Activated CD8-positive, alpha-beta T cell treated with anti-CD3 and anti-CD28 coated beads for 36 hours (primary cell): ENCODE measurements around the gene SINHCAF. TPM values are rescaled to one million over a fixed set of nuclear protein-coding genes. Genes with fewer than 3 reads are reported as not detected.

Source experiments
- ATAC-seq: fragments of 200-7000 bp; cut with Tn5 transposase; one replicate; pipeline ENCODE4 v1.10.0; 2021; ENCODE audit warnings: mild to moderate bottlenecking, moderate library complexity
- CTCF ChIA-PET: fragments of 350-600 bp; sonication (Branson Sonifier 250); formaldehyde crosslinking; loops from one replicate; lab custom pipeline; 2021; ENCODE audit warnings: antibody characterized with exemption; lab: Charles Lee
- POLR2A ChIA-PET: fragments of 350-600 bp; sonication (Branson Sonifier 250); formaldehyde crosslinking; loops from one replicate; lab custom pipeline; 2021; ENCODE audit warnings: antibody characterized with exemption; lab: Charles Lee
- DNase-seq: peaks from one replicate; pipeline ENCODE4 v3.0.0-alpha.2; 2020
- H3K27ac Mint-ChIP-seq: one replicate; pipeline ENCODE4 v1.8.0; 2021; ENCODE audit warnings: mild to moderate bottlenecking, mixed read lengths
- H3K27me3 Mint-ChIP-seq: one replicate; pipeline ENCODE4 v1.8.0; 2021; ENCODE audit warnings: mixed read lengths
- H3K36me3 Mint-ChIP-seq: one replicate; pipeline ENCODE4 v1.8.0; 2021; ENCODE audit warnings: low read depth, mixed read lengths
- H3K4me1 Mint-ChIP-seq: one replicate; pipeline ENCODE4 v1.8.0; 2021; ENCODE audit warnings: low read depth, mixed read lengths
- H3K4me3 Mint-ChIP-seq: one replicate; pipeline ENCODE4 v1.8.0; 2021; ENCODE audit warnings: mild to moderate bottlenecking, moderate library complexity, mixed read lengths
- H3K9me3 Mint-ChIP-seq: one replicate; pipeline ENCODE4 v1.8.0; 2021; ENCODE audit warnings: mixed read lengths
- intact Hi-C: fragments of 100-400 bp; cut with micrococcal nuclease; formaldehyde crosslinking; loops from one replicate; pipeline ENCODE4 v1.10.0; 2022
- total RNA-seq, 2 experiments: library from RNA; stranded (reverse); gene quantifications; one replicate each; pipeline ENCODE4 v1.2.3, GENCODE V29; 2021
- TF ChIP-seq, protein P1 (sequence below): fragments of 200-600 bp; IDR thresholded peaks from one replicate; pipeline ENCODE4 v1.8.0; 2022; ENCODE audit warnings: antibody characterized with exemption, mild to moderate bottlenecking

The SINHCAF gene
- total RNA-seq, 2 experiments from 2014 or later, result 171 to 184 TPM

DNA sequence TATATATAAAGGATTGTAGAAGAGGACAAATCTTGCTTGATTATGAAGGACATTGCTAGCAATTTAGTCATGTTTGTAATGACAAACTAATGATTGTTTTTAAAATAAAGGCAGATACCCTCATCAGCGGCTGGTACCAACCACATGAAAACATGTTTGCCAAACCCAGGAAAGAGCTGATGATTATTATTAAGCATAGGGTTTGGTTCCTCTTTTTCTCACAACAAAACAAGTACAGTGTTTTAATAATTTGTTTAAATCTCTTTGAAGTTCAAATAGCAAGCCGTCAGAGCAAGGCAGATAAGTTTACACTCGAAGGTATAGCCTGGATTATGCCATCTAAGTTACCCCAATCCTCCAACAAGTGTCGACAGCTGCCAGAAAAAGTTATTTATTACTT is 5.3 kb upstream of the SINHCAF start:
- H3K27me3 Mint-ChIP-seq, result no peaks in the 10 kb centered on the region
- H3K4me3 Mint-ChIP-seq, result no peak overlapping the region
- peaks cover 6% of the 10 kb centered on the region for H3K4me1 Mint-ChIP-seq
- intact Hi-C loops, result no loop called here
- no peaks in the 10 kb centered on the region for H3K36me3 Mint-ChIP-seq
- ChIA-PET CTCF (no interaction called here), POLR2A (no interaction called here)
- no peak overlapping the region for H3K27ac Mint-ChIP-seq
- TF ChIP-seq, protein P1, sequence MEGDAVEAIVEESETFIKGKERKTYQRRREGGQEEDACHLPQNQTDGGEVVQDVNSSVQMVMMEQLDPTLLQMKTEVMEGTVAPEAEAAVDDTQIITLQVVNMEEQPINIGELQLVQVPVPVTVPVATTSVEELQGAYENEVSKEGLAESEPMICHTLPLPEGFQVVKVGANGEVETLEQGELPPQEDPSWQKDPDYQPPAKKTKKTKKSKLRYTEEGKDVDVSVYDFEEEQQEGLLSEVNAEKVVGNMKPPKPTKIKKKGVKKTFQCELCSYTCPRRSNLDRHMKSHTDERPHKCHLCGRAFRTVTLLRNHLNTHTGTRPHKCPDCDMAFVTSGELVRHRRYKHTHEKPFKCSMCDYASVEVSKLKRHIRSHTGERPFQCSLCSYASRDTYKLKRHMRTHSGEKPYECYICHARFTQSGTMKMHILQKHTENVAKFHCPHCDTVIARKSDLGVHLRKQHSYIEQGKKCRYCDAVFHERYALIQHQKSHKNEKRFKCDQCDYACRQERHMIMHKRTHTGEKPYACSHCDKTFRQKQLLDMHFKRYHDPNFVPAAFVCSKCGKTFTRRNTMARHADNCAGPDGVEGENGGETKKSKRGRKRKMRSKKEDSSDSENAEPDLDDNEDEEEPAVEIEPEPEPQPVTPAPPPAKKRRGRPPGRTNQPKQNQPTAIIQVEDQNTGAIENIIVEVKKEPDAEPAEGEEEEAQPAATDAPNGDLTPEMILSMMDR, result no peak
- ATAC-seq (no peak), DNase-seq (no peak)
- no peaks in the 10 kb centered on the region for H3K9me3 Mint-ChIP-seq

DNA sequence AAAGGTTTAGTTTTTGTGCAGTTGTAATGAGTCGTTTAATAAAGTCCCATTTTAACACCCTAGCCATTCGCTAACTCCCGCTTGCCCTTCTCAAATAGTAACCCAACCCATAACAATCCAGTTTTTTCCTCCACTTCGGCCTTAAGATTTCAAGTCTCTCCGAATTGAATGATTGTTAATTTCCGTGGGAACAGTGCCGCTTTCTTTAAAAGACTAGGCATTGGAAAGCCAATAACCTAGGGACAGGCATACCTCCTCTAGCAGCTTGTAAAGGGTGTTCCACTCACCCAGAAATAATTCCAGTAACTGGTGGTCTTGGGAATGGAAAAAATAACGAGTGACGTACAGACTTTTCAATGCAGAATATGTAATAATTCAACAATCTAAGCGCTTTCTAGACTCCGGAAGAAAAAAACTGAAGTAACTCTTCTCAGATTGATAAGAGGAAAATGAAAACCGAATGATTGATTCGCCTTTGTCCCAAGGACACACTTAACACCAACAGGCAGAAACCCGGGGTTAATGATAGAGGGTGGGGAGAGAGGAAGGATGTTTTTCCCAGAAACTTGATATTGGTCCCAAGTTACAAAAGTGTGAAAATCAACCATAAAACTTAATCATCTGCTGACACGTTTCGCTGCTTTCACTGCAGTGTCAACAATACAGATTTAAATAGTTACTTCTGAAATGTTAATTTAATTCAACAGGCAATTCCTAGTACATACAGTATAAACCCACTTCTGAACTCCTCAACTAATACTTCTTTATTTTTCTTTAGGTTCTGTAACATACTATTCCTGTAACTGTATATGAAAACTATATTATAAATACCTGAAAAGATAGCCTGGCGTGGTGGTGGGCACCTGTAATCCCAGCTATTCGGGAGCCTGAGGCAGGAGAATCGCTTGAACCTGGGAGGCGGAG is 1.0 kb upstream of the SINHCAF start:
- H3K27ac Mint-ChIP-seq, result peak overlapping the region; percentile 30
- H3K4me1 Mint-ChIP-seq, result peaks cover 14% of the 10 kb centered on the region
- peaks cover 31% of the 10 kb centered on the region for H3K36me3 Mint-ChIP-seq
- peak overlapping the region; percentile 100 for H3K4me3 Mint-ChIP-seq
- no peak for DNase-seq
- ChIA-PET CTCF (interaction anchor here (1.0 to 1.9 kb wide), 2 partner anchors 10 to 55 kb away, joined by 3 to 6 read pairs; no protein-coding TSS in a partner anchor), POLR2A (interaction anchor here (1.0 to 1.6 kb wide), 6 partner anchors 11 to 221 kb away, joined by 3 to 8 read pairs (median 5); no protein-coding TSS in a partner anchor)
- ATAC-seq, result no peak
- no peaks in the 10 kb centered on the region for H3K9me3 Mint-ChIP-seq
- intact Hi-C loops, result loop anchor here (10.0 kb wide), 2 partner anchors 638 to 1348 kb away; partner anchors contain the start of gene DNM1L
- no peaks in the 10 kb centered on the region for H3K27me3 Mint-ChIP-seq
- TF ChIP-seq, protein P1, result no peak

- ChIA-PET CTCF (interaction anchor here (1.9 kb wide), 1 partner anchor 53 kb away, joined by 6 read pairs; no protein-coding TSS in a partner anchor), POLR2A (interaction anchor here (1.0 to 1.6 kb wide), 6 partner anchors 9 to 1945 kb away, joined by 3 to 8 read pairs (median 3); partner anchors contain the start of gene ERGIC2)
- Mint-ChIP-seq H3K27ac (peak overlapping the region; percentile 99), H3K4me3 (peak overlapping the region; percentile 100), H3K27me3 (no peaks in the 10 kb centered on the region), H3K4me1 (peaks cover 29% of the 10 kb centered on the region), H3K36me3 (peaks cover 40% of the 10 kb centered on the region), H3K9me3 (no peaks in the 10 kb centered on the region)
- TF ChIP-seq, protein P1, result no peak
- ATAC-seq, result peak; percentile 1
- peak; percentile 25 for DNase-seq
- intact Hi-C loops, result loop anchor here (10.0 kb wide), 2 partner anchors 639 to 1349 kb away; partner anchors contain the start of gene DNM1L
Measured at GRCh38 chr12:31325524-31325875, 450 bp downstream of the SINHCAF start.

DNA sequence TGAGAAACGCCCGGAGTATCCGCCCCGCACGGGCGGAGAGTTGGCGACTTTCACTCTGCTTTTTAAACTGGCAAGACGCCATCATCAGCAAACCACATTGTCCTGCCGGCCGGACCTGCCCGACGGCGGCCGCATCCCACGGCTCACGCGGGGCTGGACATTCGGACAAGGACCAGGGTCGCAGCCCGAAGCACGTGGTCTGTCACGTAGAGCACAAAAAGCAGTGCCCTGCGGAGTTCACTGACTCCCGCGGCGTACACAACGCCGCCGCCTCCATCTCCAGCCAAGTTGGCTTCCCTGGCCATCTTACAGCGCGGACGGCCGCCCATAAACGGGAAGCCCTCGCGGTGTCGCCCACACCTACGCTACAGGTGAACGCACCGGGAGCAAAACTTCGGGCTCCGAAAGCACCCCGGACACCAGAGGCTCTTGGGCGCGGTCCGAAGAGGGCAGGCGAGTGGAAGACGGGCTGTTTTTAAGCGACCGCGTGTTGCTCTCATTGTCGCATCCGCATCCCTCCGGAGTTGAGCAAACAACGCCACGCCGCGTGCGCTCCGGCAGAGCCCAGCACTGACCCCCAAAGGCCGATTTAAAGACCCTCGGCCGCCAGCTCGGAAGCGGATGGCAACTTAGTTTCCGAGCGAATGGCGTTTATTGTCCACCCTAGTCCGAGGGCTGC is 966 bp downstream of the SINHCAF start:
- H3K36me3 Mint-ChIP-seq, result peaks cover 44% of the 10 kb centered on the region
- no peaks in the 10 kb centered on the region for H3K27me3 Mint-ChIP-seq
- peak overlapping the region; percentile 99 for H3K27ac Mint-ChIP-seq
- H3K4me3 Mint-ChIP-seq, result peak overlapping the region; percentile 100
- peaks cover 33% of the 10 kb centered on the region for H3K4me1 Mint-ChIP-seq
- DNase-seq (peak; percentile 51), ATAC-seq (no peak)
- TF ChIP-seq, protein P1, result no peak
- CTCF ChIA-PET, result interaction anchor here (1.9 kb wide), 1 partner anchor 53 kb away, joined by 6 read pairs; no protein-coding TSS in a partner anchor
- no peaks in the 10 kb centered on the region for H3K9me3 Mint-ChIP-seq
- POLR2A ChIA-PET, result interaction anchor here (1.0 to 1.5 kb wide), 3 partner anchors 406 to 1944 kb away, joined by 3 read pairs; partner anchors contain the start of gene ERGIC2
- intact Hi-C loops, result loop anchor here (10.0 kb wide), 2 partner anchors 640 to 1350 kb away; partner anchors contain the start of gene DNM1L
